Activated CD8-positive, alpha-beta memory T cell treated with anti-CD3 and anti-CD28 coated beads for 1 hour (primary cell): ENCODE measurements around the gene HDLBP.

Experiments
- DNase-seq, 2 donors: peaks; one replicate each; pipeline ENCODE4 v3.0.0-alpha.2; 2020; ENCODE audit warnings: low read depth in 1 of 2; ENCODE audit errors: extremely low read depth in 1 of 2

HDLBP gene

GRCh38 chr2:241275910-241276309 lies 39.6 kb downstream of the HDLBP start:
- no peak for DNase-seq

- DNase-seq: no peak
Measured at GRCh38 chr2:241275504-241275903, 40.0 kb downstream of the HDLBP start.

GRCh38 chr2:241274127-241274526 lies 41.3 kb downstream of the HDLBP start:
- no peak for DNase-seq

- no peak for DNase-seq
Measured at GRCh38 chr2:241273210-241274020, 42.1 kb downstream of the HDLBP start.

- DNase-seq: peak; percentile 12 to 27
Measured at GRCh38 chr2:241272303-241273209, 42.9 kb downstream of the HDLBP start.

GRCh38 chr2:241271706-241272302 lies 43.7 kb downstream of the HDLBP start:
- peak in 1 of 2 donors; percentile 34 for DNase-seq

- no peak for DNase-seq
Measured at GRCh38 chr2:241270531-241270930, 44.9 kb downstream of the HDLBP start.

GRCh38 chr2:241269707-241270520 lies 45.6 kb downstream of the HDLBP start:
- DNase-seq: no peak

GRCh38 chr2:241268716-241269445 lies 46.6 kb downstream of the HDLBP start:
- no peak for DNase-seq

GRCh38 chr2:241268306-241268705 lies 47.2 kb downstream of the HDLBP start:
- DNase-seq: no peak

- no peak for DNase-seq
Measured at GRCh38 chr2:241267249-241268067, 48.0 kb downstream of the HDLBP start.

GRCh38 chr2:241265506-241265905 lies 50.0 kb downstream of the HDLBP start:
- DNase-seq: no peak

GRCh38 chr2:241263061-241263460 lies 52.4 kb downstream of the HDLBP start:
- DNase-seq: no peak

GRCh38 chr2:241261628-241262027 lies 53.8 kb downstream of the HDLBP start:
- no peak for DNase-seq

GRCh38 chr2:241260911-241261310 lies 54.6 kb downstream of the HDLBP start:
- DNase-seq: no peak

GRCh38 chr2:241258505-241259280 lies 56.8 kb downstream of the HDLBP start:
- DNase-seq: no peak

- no peak for DNase-seq
Measured at GRCh38 chr2:241257419-241258032, 57.9 kb downstream of the HDLBP start.

- no peak for DNase-seq
Measured at GRCh38 chr2:241256168-241256545, 59.3 kb downstream of the HDLBP start.
